Activated naive CD4-positive, alpha-beta T cell (primary cell): ENCODE data around the gene NUAK2.

ENCODE experiments used
- DNase-seq, 4 experiments: peaks; one replicate each; lab custom pipeline; 2025; lab: John Stamatoyannopoulos, UW

NUAK2 gene

GRCh38 chr1:205319081-205320018 lies 2.2 kb downstream of the NUAK2 start:
- peak in 1 of 4 experiments; percentile 18 for DNase-seq

DNA sequence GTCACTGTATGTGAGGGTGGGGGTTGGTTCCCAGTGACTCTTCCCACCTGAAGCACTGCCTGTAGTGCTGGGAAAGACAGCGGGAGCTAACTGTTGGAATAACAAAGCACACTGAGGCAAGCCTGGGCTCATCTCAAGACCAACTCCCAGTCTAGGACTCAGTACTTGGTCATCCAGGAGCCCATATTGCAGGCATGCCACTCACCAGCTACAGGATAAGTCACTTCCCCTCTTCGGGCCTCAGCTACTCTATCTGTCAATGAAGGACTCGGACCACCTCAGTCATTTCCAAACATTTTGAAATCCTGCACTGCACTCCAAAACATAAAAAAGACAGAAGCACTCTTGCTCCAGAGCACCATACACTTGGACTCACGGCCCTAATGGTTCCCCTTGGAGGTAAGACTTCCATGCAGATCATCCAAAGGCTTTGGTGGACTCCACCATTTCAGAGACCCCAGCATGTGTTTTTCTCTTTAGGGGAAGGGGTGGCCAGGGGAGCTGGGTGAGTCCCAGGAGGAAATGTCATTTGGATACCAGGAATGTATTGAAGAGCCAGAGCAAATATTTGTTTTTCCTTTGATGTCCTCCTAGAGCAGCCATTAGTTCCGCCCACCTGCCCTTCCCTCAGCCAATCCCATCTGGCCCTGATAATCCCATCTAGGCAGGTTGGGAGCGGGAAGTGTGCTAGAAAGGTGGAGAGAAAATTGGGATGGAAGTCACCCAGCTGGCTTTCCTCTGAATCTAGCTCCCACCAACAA lies 3.1 kb downstream of the NUAK2 start:
- DNase-seq = no peak

GRCh38 chr1:205317311-205317917 lies 4.1 kb downstream of the NUAK2 start:
- no peak for DNase-seq

GRCh38 chr1:205316161-205316566 lies 5.4 kb downstream of the NUAK2 start:
- no peak for DNase-seq

GRCh38 chr1:205315008-205315618 lies 6.4 kb downstream of the NUAK2 start:
- DNase-seq = no peak

GRCh38 chr1:205313563-205314308 lies 7.8 kb downstream of the NUAK2 start:
- peak in 2 of 4 experiments; percentile 21 to 43 for DNase-seq

DNA sequence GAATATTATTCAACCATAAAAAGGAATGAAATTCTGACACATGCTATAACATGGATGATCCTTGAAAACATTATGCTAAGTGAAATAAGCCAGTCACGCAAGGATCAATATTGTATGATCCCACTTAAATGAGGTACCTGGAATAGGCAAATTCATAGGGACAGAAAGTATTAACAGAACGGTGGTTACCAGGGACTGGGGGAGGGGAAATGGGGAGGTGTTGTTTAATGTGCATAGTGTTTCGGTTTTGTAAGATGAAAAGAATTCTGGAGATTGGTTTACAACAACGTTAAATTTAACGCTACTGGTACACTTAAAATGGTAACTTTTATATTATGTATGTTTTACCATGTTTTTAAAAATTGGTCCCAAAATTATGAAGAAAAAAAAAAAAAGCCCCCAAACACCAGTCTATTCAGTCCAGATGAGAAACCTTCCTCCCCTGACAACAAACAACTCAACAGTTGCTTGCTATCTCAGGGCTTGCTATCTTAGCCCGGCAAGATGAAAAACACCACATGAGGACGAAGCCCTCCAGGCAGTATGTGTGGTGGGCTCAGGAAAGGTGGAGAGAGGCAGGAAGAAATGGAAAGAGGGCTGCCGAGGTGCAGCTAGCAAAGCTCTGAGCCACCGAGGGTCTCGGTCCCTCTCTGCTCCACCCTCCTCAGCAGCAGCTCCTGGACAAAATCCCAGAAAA lies 8.5 kb downstream of the NUAK2 start:
- DNase-seq = no peak

DNA sequence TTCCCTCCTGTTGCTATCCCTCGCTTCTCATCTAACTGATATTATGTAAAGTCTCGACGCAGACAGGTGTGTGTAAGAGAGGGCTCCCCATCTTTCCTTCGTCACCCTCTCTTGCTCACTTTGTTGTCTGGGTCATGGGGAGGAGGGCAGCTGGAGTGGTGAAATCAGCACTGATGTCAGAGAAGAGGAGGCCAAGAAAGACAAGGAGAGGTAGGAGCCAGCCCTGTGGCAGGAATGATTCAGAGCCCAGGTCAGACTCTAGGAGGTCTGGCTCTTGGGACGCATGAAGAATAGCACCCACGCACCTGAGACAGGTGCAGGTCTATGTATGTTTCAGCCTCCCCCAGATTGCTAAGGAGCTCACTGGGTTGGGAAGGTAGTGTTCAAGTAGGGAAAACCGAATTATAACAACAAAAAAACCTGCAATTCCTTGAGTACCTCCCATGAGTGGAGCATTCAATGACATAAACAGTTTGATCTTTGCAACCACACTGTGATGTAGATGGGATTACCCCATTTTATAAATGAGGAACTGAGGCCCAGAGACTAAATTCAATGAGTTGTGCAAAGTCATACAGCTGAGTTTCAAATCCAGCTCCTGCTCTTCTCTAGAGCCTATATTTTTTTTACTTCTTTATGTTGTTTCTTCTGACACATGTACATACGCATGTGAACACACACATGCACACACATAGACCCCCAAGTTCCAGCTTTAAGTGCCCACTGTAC lies 10.4 kb downstream of the NUAK2 start:
- DNase-seq = no peak

DNA sequence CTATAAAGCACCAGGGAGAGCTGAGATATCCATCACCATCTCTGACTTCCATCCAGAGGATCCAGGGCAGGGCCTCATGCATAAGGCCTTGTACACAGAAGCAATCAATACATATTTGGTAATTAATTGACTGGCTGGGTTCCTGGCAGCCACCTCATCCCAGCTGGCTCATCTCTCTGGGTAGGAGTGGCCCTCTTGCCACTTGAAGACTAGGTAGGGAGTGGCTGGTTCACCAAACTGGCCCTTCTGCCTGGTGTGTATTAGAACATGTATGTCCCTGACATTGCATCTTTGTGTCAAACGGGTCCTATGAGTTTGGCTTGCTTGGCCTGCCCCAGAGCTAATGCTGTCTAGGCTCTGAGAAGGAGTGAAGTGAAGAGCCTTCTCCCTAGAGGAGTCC lies 11.8 kb downstream of the NUAK2 start:
- no peak for DNase-seq

GRCh38 chr1:205306929-205307566 lies 14.5 kb downstream of the NUAK2 start:
- no peak for DNase-seq

DNA sequence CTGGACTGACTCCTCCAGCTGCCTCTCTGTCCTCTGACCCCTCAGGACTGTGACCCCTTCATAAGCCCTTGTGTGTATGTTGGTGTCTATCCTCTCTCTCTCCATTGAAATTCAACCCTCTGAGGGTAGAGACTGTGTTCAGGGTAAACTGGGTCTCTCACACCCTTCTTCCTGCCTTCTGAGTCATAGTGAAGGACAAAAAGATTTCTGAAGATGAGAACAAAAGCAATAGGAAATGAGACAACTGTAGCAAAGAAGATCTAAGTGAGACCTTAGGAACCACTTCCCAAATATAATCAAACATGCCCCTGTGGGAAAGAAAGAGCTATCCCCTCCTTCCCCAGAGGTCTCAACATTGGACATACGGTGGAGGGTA lies 16.9 kb downstream of the NUAK2 start:
- no peak for DNase-seq

- no peak for DNase-seq
Observed at GRCh38 chr1:205304046-205304694, 17.4 kb downstream of the NUAK2 start.

GRCh38 chr1:205303247-205303888 lies 18.2 kb downstream of the NUAK2 start:
- no peak for DNase-seq

GRCh38 chr1:205301842-205302588 lies 19.5 kb downstream of the NUAK2 start:
- no peak for DNase-seq

DNA sequence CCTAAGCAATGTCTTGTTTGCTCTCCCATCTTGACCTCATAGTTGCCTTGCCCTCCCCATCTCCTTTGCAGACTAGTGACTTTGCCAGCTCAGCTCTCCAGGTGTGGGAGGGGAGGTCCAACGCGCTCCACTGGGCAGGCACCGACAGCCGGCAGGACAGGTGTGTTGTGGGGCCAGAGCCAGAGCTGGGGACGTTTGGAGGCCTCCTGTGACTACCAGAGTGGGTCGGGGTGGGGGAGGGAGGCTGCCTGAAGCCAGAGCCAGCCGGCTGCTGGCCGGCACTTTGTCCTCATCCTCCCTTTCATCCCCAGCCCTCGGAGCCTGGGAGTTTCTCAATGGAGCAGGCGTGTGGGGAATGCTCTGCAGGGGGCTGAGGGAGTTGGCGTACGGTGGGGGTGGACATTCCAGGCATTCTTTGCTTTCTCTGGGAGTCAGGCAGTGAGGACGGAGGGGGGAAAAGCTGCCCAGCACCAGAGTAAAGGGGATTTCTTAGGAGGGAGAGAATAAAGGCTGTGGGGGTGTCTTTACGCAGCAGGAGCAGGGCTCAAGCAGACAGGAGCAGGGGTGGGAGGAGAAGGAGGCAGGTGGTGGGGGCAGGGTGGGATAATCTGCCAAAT lies 20.2 kb downstream of the NUAK2 start:
- no peak for DNase-seq

DNA sequence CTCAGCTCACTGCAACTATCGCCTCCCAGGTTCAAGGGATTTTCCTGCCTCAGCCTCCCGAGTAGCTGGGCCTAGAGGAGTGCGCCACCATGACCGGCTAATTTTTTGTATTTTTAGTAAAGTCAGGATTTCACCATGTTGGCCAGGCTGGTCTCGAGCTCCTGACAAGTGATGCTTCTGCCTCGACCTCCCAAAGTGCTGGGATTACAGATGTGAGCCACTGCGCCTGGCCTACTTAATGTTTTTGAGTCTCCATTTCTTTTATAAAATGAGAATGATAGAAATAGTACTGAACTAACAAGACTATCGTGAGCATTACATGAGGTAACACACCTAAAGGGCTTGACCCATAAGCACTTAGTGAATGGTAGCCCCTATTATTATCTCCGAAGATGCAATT lies 21.4 kb downstream of the NUAK2 start:
- DNase-seq = no peak

DNA sequence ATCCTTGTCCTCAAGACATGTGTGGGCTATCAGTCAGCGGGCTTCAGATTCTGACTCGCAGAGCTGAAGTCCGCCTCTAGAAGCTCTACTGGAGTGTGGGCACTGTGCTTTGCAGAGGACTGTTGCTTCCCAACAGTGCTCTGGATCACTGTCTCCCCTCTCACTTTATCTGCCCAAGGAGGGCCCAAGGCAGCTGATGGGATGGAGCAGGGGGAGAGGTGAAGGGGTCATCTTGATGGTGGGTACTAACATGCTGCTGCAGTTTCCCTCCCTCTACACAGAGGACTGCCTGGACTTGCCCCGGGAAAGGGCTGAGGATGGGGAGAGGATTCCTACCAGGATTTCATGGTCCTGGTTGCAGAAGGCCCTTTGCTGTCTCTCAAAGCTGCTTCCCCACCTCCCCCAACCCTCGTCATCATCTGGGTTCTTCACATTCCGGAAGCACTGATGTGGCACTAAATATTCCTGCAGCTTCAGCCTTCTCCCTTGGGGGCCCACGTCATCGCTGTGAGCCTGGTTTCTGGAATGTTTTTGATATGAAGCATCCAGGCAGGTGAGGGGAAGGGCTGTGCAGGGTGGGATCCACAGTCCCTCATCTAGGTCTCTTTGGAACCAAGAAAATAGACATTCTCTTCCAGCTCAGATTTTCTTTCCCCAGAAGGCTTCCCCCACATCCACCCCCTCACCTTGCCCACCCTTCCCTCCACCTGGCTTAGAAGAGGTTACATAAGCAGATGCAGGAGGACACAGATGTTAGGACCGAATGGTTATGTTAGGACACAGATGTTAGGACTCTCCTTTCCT lies 23.2 kb downstream of the NUAK2 start:
- no peak for DNase-seq
